Left lung (tissue), 10 donors: ENCODE measurements around the gene VMP1. TPM values are rescaled to one million over a fixed set of nuclear protein-coding genes. Genes with fewer than 3 reads are reported as not detected.
"Not testable (repeated sequence)": the region's sequence is repeated elsewhere in the genome, so short reads cannot be mapped to it uniquely, and the experiment has no call there.

Experiments used
- ATAC-seq: fragments of 200-7000 bp; cut with Tn5 transposase; one replicate; pipeline ENCODE4 v1.9.1; 2020; ENCODE audit warnings: moderate library complexity
- DNase-seq, 4 donors: peaks; one replicate each; pipeline ENCODE4 v3.0.0-alpha.2; 2013 to 2020
- H3K27ac ChIP-seq, 2 donors: fragments of 200-600 bp; sonication (generic) in 1 of 2; one replicate each; pipeline versions ENCODE4 v1.5.0 to v1.8.0; 2020 to 2021
- H3K27me3 ChIP-seq, 2 donors: fragments of 200-600 bp; sonication (generic) in 1 of 2; one replicate each; pipeline versions ENCODE4 v1.5.0 to v1.8.0; 2020 to 2021
- H3K36me3 ChIP-seq, 2 donors: fragments of 200-600 bp; sonication (generic) in 1 of 2; one replicate each; pipeline versions ENCODE4 v1.5.0 to v1.8.0; 2020 to 2021
- H3K4me1 ChIP-seq, 2 donors: fragments of 200-600 bp; one replicate each; pipeline ENCODE4 v1.8.0; 2021
- H3K4me3 ChIP-seq, 2 donors: fragments of 200-600 bp; sonication (generic) in 1 of 2; one replicate each; pipeline versions ENCODE4 v1.5.0 to v1.8.0; 2020 to 2021; ENCODE audit warnings: mild to moderate bottlenecking in 1 of 2
- H3K9me3 ChIP-seq, 2 donors: fragments of 200-600 bp; sonication (generic) in 1 of 2; one replicate each; pipeline versions ENCODE4 v1.5.0 to v1.8.0; 2020 to 2021
- CTCF ChIP-seq, 2 donors: fragments of 200-600 bp; sonication (generic) in 1 of 2; IDR thresholded peaks; one replicate each; pipeline versions ENCODE4 v1.5.0 to v1.8.0; 2021; ENCODE audit warnings: antibody characterized with exemption in 2 of 2
- intact Hi-C, 2 donors: fragments of 100-400 bp; cut with DNase I; formaldehyde crosslinking; loops; one replicate each; pipeline versions ENCODE4 v1.11.2 to v1.14.2; 2022
- polyA plus RNA-seq, 6 donors: library from polyadenylated mRNA; unstranded; fragments of 120-200 nt; gene quantifications; one replicate each; pipeline ENCODE4 v1.2.1, GENCODE V29; 2013; ENCODE audit not compliant: insufficient read length in 6 of 6
- total RNA-seq, 2 donors: library from RNA; stranded (reverse); fragmentation: NEBNext Ultra II Directional; extraction: Animal tissue kit (Norgen Biotek cat#: 25700); gene quantifications; one replicate each; pipeline ENCODE4 v1.2.1, GENCODE V29; 2021
- donor health status: DM: no; HTN: yes; CAD: no.
- donor health status: DM: no; HTN: no; CAD: no.

VMP1 gene
- total and polyA plus RNA-seq, 8 donors = 98.2 to 343 (median 127) TPM

GRCh38 chr17:59790910-59791309 lies 83.5 kb downstream of the VMP1 start:
- H3K36me3 ChIP-seq = peaks cover 0 to 8% of the 10 kb centered on the region in 2 donors
- TF ChIP-seq CTCF (IDR thresholded peaks at IDR 0.05) = no peak
- intact Hi-C loops = no loop called here
- no peak for ATAC-seq
- H3K27me3 ChIP-seq = no peaks in the 10 kb centered on the region
- H3K9me3 ChIP-seq = no peaks in the 10 kb centered on the region
- H3K4me3 ChIP-seq = no peak overlapping the region
- no peak for DNase-seq
- H3K4me1 ChIP-seq = peaks cover 17 to 93% of the 10 kb centered on the region in 2 donors
- peak overlapping the region; percentile 87 to 91 for H3K27ac ChIP-seq

- no peaks in the 10 kb centered on the region for H3K9me3 ChIP-seq
- H3K36me3 ChIP-seq = peaks cover 0 to 8% of the 10 kb centered on the region in 2 donors
- peaks cover 17 to 94% of the 10 kb centered on the region in 2 donors for H3K4me1 ChIP-seq
- intact Hi-C loops = no loop called here
- DNase-seq = no peak
- no peak for ATAC-seq
- no peak for TF ChIP-seq CTCF (IDR thresholded peaks at IDR 0.05)
- H3K27me3 ChIP-seq = no peaks in the 10 kb centered on the region
- peak overlapping the region; percentile 87 to 91 for H3K27ac ChIP-seq
- H3K4me3 ChIP-seq = no peak overlapping the region
Measured at GRCh38 chr17:59791603-59792457, 84.4 kb downstream of the VMP1 start.

GRCh38 chr17:59792458-59792823 lies 85.0 kb downstream of the VMP1 start:
- Histone ChIP-seq H3K4me1 (peaks cover 11 to 94% of the 10 kb centered on the region in 2 donors), H3K27ac (peak overlapping the region; percentile 87 to 91)
- H3K36me3 ChIP-seq, H3K27me3 ChIP-seq, ATAC-seq, DNase-seq, H3K4me3 ChIP-seq, H3K9me3 ChIP-seq, intact Hi-C loops: not testable (repeated sequence)

GRCh38 chr17:59793205-59793604 lies 85.8 kb downstream of the VMP1 start:
- no peak for TF ChIP-seq CTCF (IDR thresholded peaks at IDR 0.05)
- Histone ChIP-seq H3K9me3 (no peaks in the 10 kb centered on the region), H3K36me3 (peaks cover 0 to 8% of the 10 kb centered on the region in 2 donors), H3K4me3 (no peak overlapping the region), H3K27ac (peak overlapping the region in 1 of 2 donors; percentile 91), H3K27me3 (no peaks in the 10 kb centered on the region), H3K4me1 (peaks cover 5 to 91% of the 10 kb centered on the region in 2 donors)
- ATAC-seq (no peak), DNase-seq (no peak)
- intact Hi-C loops = no loop called here

GRCh38 chr17:59796138-59796537 lies 88.7 kb downstream of the VMP1 start:
- intact Hi-C loops = no loop called here
- DNase-seq (no peak), ATAC-seq (no peak)
- no peaks in the 10 kb centered on the region for H3K9me3 ChIP-seq
- H3K27me3 ChIP-seq = no peaks in the 10 kb centered on the region
- H3K4me3 ChIP-seq = no peak overlapping the region
- no peak for TF ChIP-seq CTCF (IDR thresholded peaks at IDR 0.05)
- no peak overlapping the region for H3K27ac ChIP-seq
- peaks cover 0 to 8% of the 10 kb centered on the region in 2 donors for H3K36me3 ChIP-seq
- H3K4me1 ChIP-seq = peaks cover under 1 to 67% of the 10 kb centered on the region in 2 donors
